K562 (cell line): ENCODE measurements around the gene NKIRAS1. TPM values are rescaled to one million over a fixed set of nuclear protein-coding genes. Genes with fewer than 3 reads are reported as not detected.

Experiments used
- GATAD2B ChIP-seq: fragments of 450-650 bp; IDR thresholded peaks from 2 replicates; pipeline ENCODE4 v1.6.1; 2017; ENCODE audit warnings: mild to moderate bottlenecking, borderline replicate concordance
- SIN3A ChIP-seq, 2 experiments: fragments of 150-350 bp in 1 of 2; IDR thresholded peaks; 2 replicates each; pipeline ENCODE4 v1.6.1; 2011 to 2016; ENCODE audit warnings: borderline replicate concordance in 2 of 2, low read depth in 2 of 2, low read length in 2 of 2, mild to moderate bottlenecking in 2 of 2, moderate library complexity in 2 of 2; ENCODE audit not compliant: control insufficient read depth in 1 of 2
- SMAD3 ChIP-seq: fragments of 450-650 bp; formaldehyde crosslinking; conservative IDR thresholded peaks from 2 replicates; pipeline ENCODE4 v1.4.0; 2020; ENCODE audit warnings: mild to moderate bottlenecking
- SMC3 ChIP-seq: conservative IDR thresholded peaks from 2 replicates; pipeline ENCODE4 v1.6.1; 2011; ENCODE audit warnings: low read depth, low read length, improper control_type of control experiment; ENCODE audit not compliant: insufficient read depth
- SOX6 ChIP-seq: fragments of 450-650 bp; IDR thresholded peaks from 2 replicates; pipeline ENCODE4 v1.6.1; 2014; ENCODE audit warnings: mild to moderate bottlenecking
- TEAD4 ChIP-seq, 2 experiments: sonication (generic) in 1 of 2; formaldehyde crosslinking in 1 of 2; IDR thresholded peaks; 2 replicates each; pipeline versions ENCODE4 v1.6.1 to v1.8.0; 2012 to 2022; ENCODE audit warnings: borderline replicate concordance in 1 of 2, inconsistent platforms in 1 of 2, low read length in 1 of 2, mild to moderate bottlenecking in 1 of 2, missing genetic modification reagents in 1 of 2
- ZNF445 ChIP-seq: fragments of 250-450 bp; sonication (Bioruptor Pico); IDR thresholded peaks from 2 replicates; pipeline ENCODE4 v1.4.0; 2020; ENCODE audit warnings: low read depth, mild to moderate bottlenecking, moderate library complexity
- polyA plus RNA-seq, 8 experiments: library from polyadenylated mRNA; depleted of rRNA in 4 of 8; stranded (reverse) in 5 of 8; unstranded in 3 of 8; fragments of >200 nt; fragmentation: Nextera tagmentation in 2 of 8; fragmentation: Illumina TruSeq in 1 of 8; extraction: Ambion mirVana in 2 of 8; extraction: Trizol in 1 of 8; gene quantifications; 2 replicates each; pipeline versions ENCODE4 v1.2.1 to v1.2.3, GENCODE V29; 2011 to 2014; ENCODE audit warnings: inconsistent platforms in 1 of 8, missing spikeins in 1 of 8
- total RNA-seq, 7 experiments: library from RNA; depleted of rRNA in 6 of 7; stranded (reverse); fragments of >200 nt in 6 of 7; fragmentation: Illumina TruSeq in 2 of 7; extraction: Trizol in 2 of 7; gene quantifications; 2 replicates each; pipeline versions ENCODE4 v1.2.1 to v1.2.3, GENCODE V29; 2011 to 2021; ENCODE audit warnings: low replicate concordance in 1 of 7
- TF ChIP-seq, protein P1 (sequence below): fragments of 450-650 bp; IDR thresholded peaks from 2 replicates; pipeline ENCODE4 v1.6.1; 2014; ENCODE audit warnings: low read depth, mild to moderate bottlenecking, moderate library complexity, borderline replicate concordance
- TF ChIP-seq, protein P2 (sequence below), 2 experiments: IDR thresholded peaks; 2 replicates each; pipeline ENCODE4 v1.6.1; 2012; ENCODE audit warnings: improper control_type of control experiment in 2 of 2, low read depth in 2 of 2, low read length in 2 of 2, borderline replicate concordance in 1 of 2

The NKIRAS1 gene
- total and polyA plus RNA-seq, 9 of the 15 experiments (the other 6 are each of a cell fraction or from before 2014, with no cell fraction given), result 5.1 to 10.3 (median 6.3) TPM

DNA sequence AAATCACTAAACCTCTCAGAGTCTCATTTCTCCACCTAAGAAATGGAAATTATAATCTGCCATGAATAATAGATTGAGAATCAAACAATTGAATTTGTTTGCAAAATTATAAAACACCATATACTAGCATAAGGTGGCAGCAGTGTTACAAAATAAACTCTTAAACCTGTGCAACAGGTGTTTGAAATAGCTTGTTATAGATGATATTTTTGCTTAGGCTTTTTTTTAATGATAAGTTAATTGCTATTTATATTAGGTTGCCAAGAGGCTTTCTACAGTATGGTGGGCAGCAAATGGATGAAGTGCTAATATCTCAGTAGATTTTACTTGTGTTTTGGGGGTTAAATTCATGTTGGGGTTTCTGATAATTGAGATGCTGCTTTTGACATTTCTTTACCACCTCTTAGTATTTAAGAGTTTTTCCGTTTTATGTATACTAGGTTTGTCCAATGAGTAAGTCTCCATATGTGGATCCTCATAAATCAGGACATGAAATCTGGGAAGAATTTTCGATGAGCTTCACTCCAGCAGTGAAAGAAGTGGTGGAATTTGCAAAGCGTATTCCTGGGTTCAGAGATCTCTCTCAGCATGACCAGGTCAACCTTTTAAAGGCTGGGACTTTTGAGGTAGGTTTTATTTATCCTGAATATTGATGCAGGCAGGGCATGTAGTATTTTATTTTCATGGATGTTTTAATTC is 47.9 kb upstream of the NKIRAS1 start (continued):
- TF ChIP-seq, protein P1, sequence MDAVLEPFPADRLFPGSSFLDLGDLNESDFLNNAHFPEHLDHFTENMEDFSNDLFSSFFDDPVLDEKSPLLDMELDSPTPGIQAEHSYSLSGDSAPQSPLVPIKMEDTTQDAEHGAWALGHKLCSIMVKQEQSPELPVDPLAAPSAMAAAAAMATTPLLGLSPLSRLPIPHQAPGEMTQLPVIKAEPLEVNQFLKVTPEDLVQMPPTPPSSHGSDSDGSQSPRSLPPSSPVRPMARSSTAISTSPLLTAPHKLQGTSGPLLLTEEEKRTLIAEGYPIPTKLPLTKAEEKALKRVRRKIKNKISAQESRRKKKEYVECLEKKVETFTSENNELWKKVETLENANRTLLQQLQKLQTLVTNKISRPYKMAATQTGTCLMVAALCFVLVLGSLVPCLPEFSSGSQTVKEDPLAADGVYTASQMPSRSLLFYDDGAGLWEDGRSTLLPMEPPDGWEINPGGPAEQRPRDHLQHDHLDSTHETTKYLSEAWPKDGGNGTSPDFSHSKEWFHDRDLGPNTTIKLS, result no peak
- TF ChIP-seq ZNF445 (no peak), SIN3A (IDR thresholded peaks at IDR 0.05; ENCODE audit: borderline replicate concordance in 2 of 2, control insufficient read depth in 1 of 2, low read depth in 2 of 2, low read length in 2 of 2) (no peak), GATAD2B (no peak), TEAD4 (IDR thresholded peaks at IDR 0.05; ENCODE audit: low read length) (no peak), TEAD4 (CRISPR knock-in tag; IDR thresholded peaks at IDR 0.05; ENCODE audit: borderline replicate concordance) (no peak), SMC3 (no peak), SMAD3 (CRISPR knock-in tag) (no peak), SOX6 (no peak)
- TF ChIP-seq, protein P2, sequence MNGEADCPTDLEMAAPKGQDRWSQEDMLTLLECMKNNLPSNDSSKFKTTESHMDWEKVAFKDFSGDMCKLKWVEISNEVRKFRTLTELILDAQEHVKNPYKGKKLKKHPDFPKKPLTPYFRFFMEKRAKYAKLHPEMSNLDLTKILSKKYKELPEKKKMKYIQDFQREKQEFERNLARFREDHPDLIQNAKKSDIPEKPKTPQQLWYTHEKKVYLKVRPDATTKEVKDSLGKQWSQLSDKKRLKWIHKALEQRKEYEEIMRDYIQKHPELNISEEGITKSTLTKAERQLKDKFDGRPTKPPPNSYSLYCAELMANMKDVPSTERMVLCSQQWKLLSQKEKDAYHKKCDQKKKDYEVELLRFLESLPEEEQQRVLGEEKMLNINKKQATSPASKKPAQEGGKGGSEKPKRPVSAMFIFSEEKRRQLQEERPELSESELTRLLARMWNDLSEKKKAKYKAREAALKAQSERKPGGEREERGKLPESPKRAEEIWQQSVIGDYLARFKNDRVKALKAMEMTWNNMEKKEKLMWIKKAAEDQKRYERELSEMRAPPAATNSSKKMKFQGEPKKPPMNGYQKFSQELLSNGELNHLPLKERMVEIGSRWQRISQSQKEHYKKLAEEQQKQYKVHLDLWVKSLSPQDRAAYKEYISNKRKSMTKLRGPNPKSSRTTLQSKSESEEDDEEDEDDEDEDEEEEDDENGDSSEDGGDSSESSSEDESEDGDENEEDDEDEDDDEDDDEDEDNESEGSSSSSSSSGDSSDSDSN (IDR thresholded peaks at IDR 0.05; ENCODE audit: borderline replicate concordance in 1 of 2, low read depth in 2 of 2, low read length in 2 of 2), result no peak
- TF ChIP-seq, all 486 proteins: peak for 0
